ENCODE measurements around the gene FCRLA. TPM values are rescaled to one million over a fixed set of nuclear protein-coding genes. Genes with fewer than 3 reads are reported as not detected.

The FCRLA gene
- total RNA-seq, 1 experiment from 2014 or later = 0.25 TPM

DNA sequence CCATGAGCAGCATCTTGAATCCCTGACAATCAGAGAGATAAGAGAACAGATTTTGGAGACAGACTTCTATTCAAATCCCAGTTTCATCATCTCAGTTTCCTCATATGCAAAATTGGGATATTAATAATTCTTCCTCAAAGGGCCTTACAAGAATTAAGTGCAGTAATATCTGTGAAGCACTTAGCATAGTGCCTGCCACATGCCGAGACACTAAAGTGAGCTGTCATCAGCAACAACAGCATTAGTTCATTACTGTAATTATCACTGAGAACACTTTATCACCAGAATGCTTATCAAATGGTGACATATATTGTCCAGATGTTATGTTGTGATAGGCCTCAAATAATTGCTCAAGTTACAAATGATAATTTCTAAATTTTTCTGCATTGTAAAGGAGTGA is 13.4 kb downstream of the FCRLA start:
- no peaks in the 10 kb centered on the region for H3K27me3 ChIP-seq (ENCODE audit: insufficient read depth, low read length)
- H3K4me2 ChIP-seq (ENCODE audit: low read length) = no peak overlapping the region
- H3K9me3 ChIP-seq (ENCODE audit: control insufficient read depth in 1 of 2, insufficient read depth in 1 of 2, low read depth in 1 of 2, low read length in 2 of 2) = no peaks in the 10 kb centered on the region
- CTCF ChIA-PET = no interaction called here
- intact Hi-C loops (cut with micrococcal nuclease) = no loop called here
- no peak overlapping the region for H2AFZ ChIP-seq (ENCODE audit: low read depth, low read length, poor library complexity, severe bottlenecking)
- TF ChIP-seq, protein P1, sequence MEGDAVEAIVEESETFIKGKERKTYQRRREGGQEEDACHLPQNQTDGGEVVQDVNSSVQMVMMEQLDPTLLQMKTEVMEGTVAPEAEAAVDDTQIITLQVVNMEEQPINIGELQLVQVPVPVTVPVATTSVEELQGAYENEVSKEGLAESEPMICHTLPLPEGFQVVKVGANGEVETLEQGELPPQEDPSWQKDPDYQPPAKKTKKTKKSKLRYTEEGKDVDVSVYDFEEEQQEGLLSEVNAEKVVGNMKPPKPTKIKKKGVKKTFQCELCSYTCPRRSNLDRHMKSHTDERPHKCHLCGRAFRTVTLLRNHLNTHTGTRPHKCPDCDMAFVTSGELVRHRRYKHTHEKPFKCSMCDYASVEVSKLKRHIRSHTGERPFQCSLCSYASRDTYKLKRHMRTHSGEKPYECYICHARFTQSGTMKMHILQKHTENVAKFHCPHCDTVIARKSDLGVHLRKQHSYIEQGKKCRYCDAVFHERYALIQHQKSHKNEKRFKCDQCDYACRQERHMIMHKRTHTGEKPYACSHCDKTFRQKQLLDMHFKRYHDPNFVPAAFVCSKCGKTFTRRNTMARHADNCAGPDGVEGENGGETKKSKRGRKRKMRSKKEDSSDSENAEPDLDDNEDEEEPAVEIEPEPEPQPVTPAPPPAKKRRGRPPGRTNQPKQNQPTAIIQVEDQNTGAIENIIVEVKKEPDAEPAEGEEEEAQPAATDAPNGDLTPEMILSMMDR (IDR thresholded peaks at IDR 0.05 in 2 of 3, conservative IDR thresholded peaks at IDR 0.05 in 1 of 3; ENCODE audit: borderline replicate concordance in 1 of 3, insufficient read depth in 1 of 3, low read depth in 2 of 3, low read length in 2 of 3) = no peak
- TF ChIP-seq POLR2AphosphoS5 (IDR thresholded peaks at IDR 0.05; ENCODE audit: low read depth, low read length) = no peak
- TF ChIP-seq POLR2A (IDR thresholded peaks at IDR 0.05; ENCODE audit: borderline replicate concordance, extremely low read depth, insufficient read depth, insufficient read length) = no peak
- TF ChIP-seq TCF7L2 (IDR thresholded peaks at IDR 0.05; ENCODE audit: borderline replicate concordance, extremely low read depth, insufficient read depth, insufficient read length) = no peak
- TF ChIP-seq SP1 (IDR thresholded peaks at IDR 0.05; ENCODE audit: low read depth) = no peak
- no peak for TF ChIP-seq YY1 (IDR thresholded peaks at IDR 0.05; ENCODE audit: extremely low read depth, insufficient replicate concordance, low read depth, low read length)
- RAD21 ChIA-PET (ENCODE audit: low non-redundant PET in 1 of 2, low total read pairs in 2 of 2, uncharacterized antibody in 2 of 2, unreplicated experiment in 2 of 2) = no interaction called here
- no peak overlapping the region for H3K4me3 ChIP-seq (replicated peaks in 1 of 2; ENCODE audit: low read depth in 1 of 2, low read length in 2 of 2)
- no peaks in the 10 kb centered on the region for H3K9me2 ChIP-seq (ENCODE audit: insufficient read depth)
- H3K27ac ChIP-seq (ENCODE audit: low read depth, low read length) = no peak overlapping the region
- no peak overlapping the region for H3K9ac ChIP-seq (ENCODE audit: low read length)
- ATAC-seq (no peak), DNase-seq (ENCODE audit: low read depth, low spot score) (no peak)
- no TSS peak for BruUV-seq (replicated peaks)
- peaks cover 7 to 45% of the 10 kb centered on the region in 2 experiments for H3K4me1 ChIP-seq (ENCODE audit: control insufficient read depth in 1 of 2, insufficient read depth in 2 of 2, low read length in 2 of 2)
- POLR2A ChIA-PET = no interaction called here
- no peaks in the 10 kb centered on the region for H3K79me2 ChIP-seq (ENCODE audit: insufficient read depth, low read length)
- H4K20me1 ChIP-seq (ENCODE audit: insufficient read depth) = no peaks in the 10 kb centered on the region
- no peaks in the 10 kb centered on the region for H3K36me3 ChIP-seq (ENCODE audit: control insufficient read depth in 1 of 2, insufficient read depth in 2 of 2, low read length in 2 of 2)
